OCI-LY3 (cell line): ENCODE results near the gene SHMT2.
"Not testable (repeated sequence)": the region's sequence is repeated elsewhere in the genome, so short reads cannot be mapped to it uniquely, and the experiment has no call there.

Experiments
- H2AFZ ChIP-seq: fragments of 200-600, 300-600 bp; shearing (Covaris generic); 2 replicates; pipeline ENCODE4 v1.6.0; 2014; ENCODE audit warnings: antibody characterized with exemption, low read depth, low read length
- H3K27ac ChIP-seq: fragments of 200-600, 300-600 bp; sonication (generic); 2 replicates; pipeline ENCODE4 v1.5.1; 2014; ENCODE audit warnings: mild to moderate bottlenecking, low read length, moderate library complexity, mixed read lengths
- H3K27me3 ChIP-seq: fragments of 200-600, 300-600 bp; sonication (generic); 2 replicates; pipeline ENCODE4 v1.6.1; 2014; ENCODE audit warnings: low read depth, low read length, mixed read lengths
- H3K36me3 ChIP-seq: fragments of 200-600, 300-600 bp; sonication (generic); replicated peaks from 2 replicates; pipeline ENCODE3; 2014; ENCODE audit warnings: low read depth, low read length, mixed read lengths
- H3K4me1 ChIP-seq: fragments of 300-600, 200-600 bp; sonication (generic); 2 replicates; pipeline ENCODE4 v1.6.1; 2014; ENCODE audit warnings: low read length, mixed read lengths
- H3K4me2 ChIP-seq: fragments of 200-600, 300-600 bp; sonication (generic); 2 replicates; pipeline ENCODE4 v1.6.1; 2014; ENCODE audit warnings: low read length, mixed read lengths
- H3K4me3 ChIP-seq: fragments of 300-600, 200-600 bp; sonication (generic); 2 replicates; pipeline ENCODE4 v1.5.1; 2014; ENCODE audit warnings: antibody characterized with exemption, mild to moderate bottlenecking, low read length, moderate library complexity
- H3K79me2 ChIP-seq: fragments of 300-600, 200-600 bp; shearing (Covaris generic); 2 replicates; pipeline ENCODE4 v1.6.1; 2014; ENCODE audit warnings: mild to moderate bottlenecking, low read length, mixed read lengths
- H3K9ac ChIP-seq: fragments of 300-600, 200-600 bp; shearing (Covaris generic); 2 replicates; pipeline ENCODE4 v1.6.0; 2014; ENCODE audit warnings: mild to moderate bottlenecking, low read length, moderate library complexity
- H3K9me3 ChIP-seq: fragments of 200-600, 300-600 bp; shearing (Covaris generic); 2 replicates; pipeline ENCODE4 v1.6.1; 2014; ENCODE audit warnings: low read length, mixed read lengths; ENCODE audit not compliant: insufficient read depth
- H4K20me1 ChIP-seq: fragments of 200-600, 300-600 bp; sonication (generic); 2 replicates; pipeline ENCODE4 v1.6.1; 2016; ENCODE audit warnings: low read length, mixed read lengths; ENCODE audit not compliant: insufficient read depth
- CTCF ChIP-seq: fragments of 200-600, 300-600 bp; sonication (generic); IDR thresholded peaks from 2 replicates; pipeline ENCODE4 v1.5.1; 2014; ENCODE audit warnings: antibody characterized with exemption, low read length, low read depth
- EZH2phosphoT487 ChIP-seq: fragments of 200-600 bp; shearing (Covaris generic); IDR thresholded peaks from 2 replicates; pipeline ENCODE4 v1.6.1; 2018; ENCODE audit warnings: antibody characterized with exemption, mixed run types, low read depth

SHMT2 gene

GRCh38 chr12:57270966-57271470 is 41.5 kb downstream of the SHMT2 start:
- no peaks in the 10 kb centered on the region for H3K4me1 ChIP-seq
- H3K4me2 ChIP-seq, result no peak overlapping the region
- no peaks in the 10 kb centered on the region for H3K9me3 ChIP-seq
- no peaks in the 10 kb centered on the region for H3K27me3 ChIP-seq
- TF ChIP-seq EZH2phosphoT487, result no peak
- no peak for TF ChIP-seq CTCF
- peaks cover 6% of the 10 kb centered on the region for H3K36me3 ChIP-seq
- H3K4me3 ChIP-seq, result no peak overlapping the region
- no peaks in the 10 kb centered on the region for H3K79me2 ChIP-seq
- no peak overlapping the region for H3K27ac ChIP-seq
- H2AFZ ChIP-seq, result no peak overlapping the region
- no peaks in the 10 kb centered on the region for H4K20me1 ChIP-seq
- H3K9ac ChIP-seq, result no peak overlapping the region

GRCh38 chr12:57272337-57273151 is 43.0 kb downstream of the SHMT2 start:
- H3K4me3 ChIP-seq, result no peak overlapping the region
- no peak overlapping the region for H3K4me2 ChIP-seq

GRCh38 chr12:57273516-57273915 is 44.0 kb downstream of the SHMT2 start:
- H3K4me2 ChIP-seq, result no peak overlapping the region
- no peaks in the 10 kb centered on the region for H4K20me1 ChIP-seq
- no peaks in the 10 kb centered on the region for H3K36me3 ChIP-seq
- H3K9ac ChIP-seq, result no peak overlapping the region
- no peak overlapping the region for H3K27ac ChIP-seq
- TF ChIP-seq EZH2phosphoT487 (no peak), CTCF (no peak)
- no peaks in the 10 kb centered on the region for H3K79me2 ChIP-seq
- H3K4me1 ChIP-seq, result no peaks in the 10 kb centered on the region
- no peak overlapping the region for H2AFZ ChIP-seq
- no peaks in the 10 kb centered on the region for H3K27me3 ChIP-seq
- H3K4me3 ChIP-seq, result no peak overlapping the region
- H3K9me3 ChIP-seq, result no peaks in the 10 kb centered on the region

More at GRCh38 chr12:57272337-57273151, 43.0 kb downstream of the SHMT2 start:
- Histone ChIP-seq H3K27me3 (no peaks in the 10 kb centered on the region), H4K20me1 (no peaks in the 10 kb centered on the region), H3K9ac (no peak overlapping the region), H3K36me3 (peaks cover 6% of the 10 kb centered on the region), H3K9me3 (no peaks in the 10 kb centered on the region), H3K27ac (no peak overlapping the region), H2AFZ (no peak overlapping the region), H3K79me2 (no peaks in the 10 kb centered on the region), H3K4me1 (no peaks in the 10 kb centered on the region)
- TF ChIP-seq EZH2phosphoT487 (no peak), CTCF (no peak)

GRCh38 chr12:57276233-57276632 is 46.7 kb downstream of the SHMT2 start:
- H4K20me1 ChIP-seq, H3K27ac ChIP-seq, H3K9ac ChIP-seq, H3K9me3 ChIP-seq, H2AFZ ChIP-seq, H3K27me3 ChIP-seq, H3K4me3 ChIP-seq, H3K36me3 ChIP-seq, H3K79me2 ChIP-seq, H3K4me2 ChIP-seq, H3K4me1 ChIP-seq: not testable (repeated sequence)
